DMS153 treated with DMSO at 0.1 percent for 48 hours (cell line): ENCODE measurements around the gene ECE1.

Experiments used
- DNase-seq: peaks from one replicate; lab custom pipeline; 2025; ENCODE audit not compliant: unreplicated experiment; lab: John Stamatoyannopoulos, UW

Gene ECE1

GRCh38 chr1:21255284-21255942 is 34.9 kb downstream of the ECE1 start:
- peak; percentile 92 for DNase-seq

- DNase-seq = no peak
Observed at GRCh38 chr1:21254335-21254951, 35.8 kb downstream of the ECE1 start.

GRCh38 chr1:21251773-21252471 is 38.3 kb downstream of the ECE1 start:
- no peak for DNase-seq

GRCh38 chr1:21249940-21250493 is 40.2 kb downstream of the ECE1 start:
- DNase-seq = no peak

GRCh38 chr1:21247892-21248715 is 42.2 kb downstream of the ECE1 start:
- no peak for DNase-seq

- no peak for DNase-seq
Observed at GRCh38 chr1:21246905-21247642, 43.2 kb downstream of the ECE1 start.

- DNase-seq = no peak
Observed at GRCh38 chr1:21245688-21246229, 44.5 kb downstream of the ECE1 start.

GRCh38 chr1:21244986-21245687 is 45.1 kb downstream of the ECE1 start:
- DNase-seq = no peak

- no peak for DNase-seq
Observed at GRCh38 chr1:21244154-21244553, 46.1 kb downstream of the ECE1 start.

- no peak for DNase-seq
Observed at GRCh38 chr1:21242846-21243245, 47.4 kb downstream of the ECE1 start.

- no peak for DNase-seq
Observed at GRCh38 chr1:21241771-21242581, 48.3 kb downstream of the ECE1 start.

GRCh38 chr1:21240706-21241105 is 49.6 kb downstream of the ECE1 start:
- no peak for DNase-seq

- no peak for DNase-seq
Observed at GRCh38 chr1:21239221-21239620, 51.0 kb downstream of the ECE1 start.

GRCh38 chr1:21238141-21238800 is 52.0 kb downstream of the ECE1 start:
- DNase-seq = no peak

- no peak for DNase-seq
Observed at GRCh38 chr1:21237446-21238088, 52.7 kb downstream of the ECE1 start.

GRCh38 chr1:21236178-21236577 is 54.1 kb downstream of the ECE1 start:
- no peak for DNase-seq

GRCh38 chr1:21234779-21235178 is 55.5 kb downstream of the ECE1 start:
- DNase-seq = no peak

- DNase-seq = no peak
Observed at GRCh38 chr1:21233490-21233889, 56.8 kb downstream of the ECE1 start.
